G401.6 (cell line): ENCODE data around the gene TMEM209.

ENCODE experiments used
- FAIRE-seq: peaks from 2 replicates; lab custom pipeline; 2012; peaks lifted over from hg19 to GRCh38; lab: Jason Lieb, UNC

Gene TMEM209

DNA sequence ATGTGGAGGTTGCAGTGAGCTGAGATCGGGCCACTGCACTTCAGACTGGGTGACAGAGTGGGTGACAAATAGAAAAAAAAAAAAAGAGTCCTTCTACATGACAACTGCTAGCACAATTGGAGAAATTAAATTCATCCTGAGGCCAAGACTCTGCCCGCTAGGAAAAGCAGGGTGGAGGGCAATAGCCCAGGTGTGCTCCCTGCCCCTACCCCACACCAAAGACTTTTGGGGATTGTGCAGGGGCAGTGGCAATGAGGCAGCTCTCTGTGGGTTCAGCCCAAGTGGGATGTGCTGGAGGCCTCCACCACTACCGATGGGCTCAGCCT lies 61.3 kb downstream of the TMEM209 start:
- no peak for FAIRE-seq

DNA sequence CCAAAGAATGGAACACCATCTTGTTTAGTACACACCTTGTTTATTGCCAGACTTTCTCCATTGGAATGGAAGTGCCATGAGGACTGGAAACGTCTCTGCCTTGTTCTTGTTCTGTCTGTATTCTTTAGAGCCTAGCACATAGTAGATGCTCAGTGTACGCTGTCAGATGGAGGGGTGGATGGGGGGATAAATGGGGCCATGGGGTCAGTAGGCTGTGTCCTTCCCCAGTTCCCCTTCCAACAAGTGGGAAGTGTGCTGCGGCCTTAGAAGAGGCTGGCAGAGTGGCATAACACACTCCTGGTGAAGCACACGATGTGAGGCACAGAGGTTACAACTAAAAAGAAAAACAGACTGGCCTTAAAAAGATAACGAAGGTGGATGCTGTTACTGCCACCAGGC lies 61.9 kb downstream of the TMEM209 start:
- no peak for FAIRE-seq

DNA sequence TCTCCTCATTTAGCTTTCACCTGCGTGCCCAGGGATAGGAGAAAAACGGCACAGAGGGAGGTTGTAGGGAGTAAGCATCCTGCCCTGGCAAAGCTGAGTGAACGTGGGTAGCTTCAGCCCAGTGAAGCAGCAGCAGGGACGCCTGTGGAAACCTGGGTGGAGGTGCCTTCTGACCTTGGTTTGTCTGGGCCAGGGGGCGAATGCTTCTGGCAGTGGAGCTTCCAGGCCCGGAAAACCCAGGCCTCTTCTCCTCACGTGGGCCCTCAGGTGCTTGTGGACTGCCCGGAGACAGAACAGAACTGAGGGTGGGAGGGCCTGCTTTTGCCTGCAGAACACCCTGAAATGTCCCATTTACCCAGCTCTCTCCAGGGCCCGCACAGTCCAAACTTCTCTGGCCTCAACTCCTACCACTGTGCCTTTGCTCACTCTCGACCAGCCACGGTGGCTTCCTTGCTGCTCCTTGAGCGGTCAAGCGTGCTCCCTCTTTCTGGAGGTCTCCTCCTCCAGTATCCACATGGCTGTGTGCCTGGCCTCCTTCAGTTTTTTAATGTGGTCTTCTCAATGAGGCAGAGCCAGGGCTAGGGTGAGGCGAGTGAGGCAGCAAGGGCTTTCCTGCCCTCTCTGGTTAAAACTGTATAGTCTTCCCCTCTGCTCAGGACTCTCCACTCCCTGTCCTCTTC lies 62.4 kb downstream of the TMEM209 start:
- no peak for FAIRE-seq

DNA sequence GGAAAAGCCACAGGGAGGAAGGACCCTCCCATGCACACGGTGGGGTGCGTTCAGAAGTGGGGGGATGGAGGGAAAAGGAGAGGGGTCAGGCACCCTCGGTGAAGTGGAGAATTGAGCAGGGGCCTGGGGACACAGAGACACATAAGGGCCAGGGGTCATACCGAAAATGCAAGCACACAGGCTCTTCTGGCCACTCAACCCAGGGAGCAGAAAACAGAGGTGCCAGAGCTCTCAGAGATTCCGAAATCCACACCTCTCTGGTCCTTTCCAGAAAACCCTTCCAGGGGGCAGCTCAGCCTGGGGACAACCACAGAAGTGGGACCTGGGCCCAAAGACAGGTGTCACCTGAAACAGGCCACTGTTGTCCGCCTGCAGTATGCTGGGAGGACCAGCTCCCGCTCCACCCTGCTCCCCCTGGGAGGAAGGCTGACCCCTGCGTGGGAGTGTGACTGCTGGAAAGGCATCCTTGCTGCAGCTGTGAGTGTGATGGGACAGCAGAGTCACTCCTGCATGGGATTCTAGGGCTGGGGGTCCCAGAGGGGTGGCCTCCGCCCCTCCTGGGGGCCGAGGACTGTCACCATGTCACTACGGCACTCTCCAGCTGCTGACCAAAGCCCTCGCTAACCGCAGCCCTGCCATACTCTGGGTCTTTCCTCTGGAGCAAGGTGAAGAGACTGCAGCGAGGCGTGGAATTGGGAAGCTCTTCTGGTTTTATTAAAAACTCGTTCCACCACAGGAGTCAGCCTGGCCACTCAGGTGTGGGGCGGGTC lies 63.1 kb downstream of the TMEM209 start:
- no peak for FAIRE-seq

DNA sequence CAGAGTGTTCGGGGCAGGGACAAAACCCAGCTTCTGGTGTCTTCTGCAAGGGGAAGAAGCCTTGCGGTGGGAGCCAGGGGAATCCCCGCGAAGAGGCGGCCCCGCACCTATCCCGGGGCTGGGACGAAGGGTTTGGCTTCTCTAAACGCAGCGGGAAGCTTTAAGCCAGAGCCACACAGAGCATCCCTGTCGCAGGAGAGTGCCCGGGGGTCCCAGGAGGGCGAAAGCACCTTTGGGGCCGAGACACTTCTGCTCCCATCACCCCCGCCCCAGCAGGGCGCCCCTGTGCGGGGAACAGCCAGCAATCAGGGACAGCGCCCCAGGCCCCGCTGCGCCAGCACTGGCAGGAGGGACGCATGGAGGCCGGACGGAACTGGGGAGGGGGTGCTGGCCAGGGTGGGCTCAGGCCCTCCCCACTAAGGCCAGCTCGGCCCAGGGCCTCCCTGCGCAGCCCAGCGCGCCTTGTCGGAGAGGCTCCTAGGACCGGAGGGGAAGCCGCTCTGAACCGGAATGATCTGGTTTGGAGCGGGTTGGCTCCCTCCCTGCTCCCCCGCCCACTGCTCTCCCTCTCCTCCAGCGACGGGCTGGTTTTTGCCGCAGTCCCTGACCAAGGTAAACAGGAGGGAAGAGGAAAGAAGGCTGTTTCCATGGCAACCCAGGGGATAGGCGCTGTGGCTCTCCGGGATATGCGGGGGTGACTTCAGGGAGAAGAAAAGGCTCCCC lies 63.9 kb downstream of the TMEM209 start:
- FAIRE-seq: no peak

DNA sequence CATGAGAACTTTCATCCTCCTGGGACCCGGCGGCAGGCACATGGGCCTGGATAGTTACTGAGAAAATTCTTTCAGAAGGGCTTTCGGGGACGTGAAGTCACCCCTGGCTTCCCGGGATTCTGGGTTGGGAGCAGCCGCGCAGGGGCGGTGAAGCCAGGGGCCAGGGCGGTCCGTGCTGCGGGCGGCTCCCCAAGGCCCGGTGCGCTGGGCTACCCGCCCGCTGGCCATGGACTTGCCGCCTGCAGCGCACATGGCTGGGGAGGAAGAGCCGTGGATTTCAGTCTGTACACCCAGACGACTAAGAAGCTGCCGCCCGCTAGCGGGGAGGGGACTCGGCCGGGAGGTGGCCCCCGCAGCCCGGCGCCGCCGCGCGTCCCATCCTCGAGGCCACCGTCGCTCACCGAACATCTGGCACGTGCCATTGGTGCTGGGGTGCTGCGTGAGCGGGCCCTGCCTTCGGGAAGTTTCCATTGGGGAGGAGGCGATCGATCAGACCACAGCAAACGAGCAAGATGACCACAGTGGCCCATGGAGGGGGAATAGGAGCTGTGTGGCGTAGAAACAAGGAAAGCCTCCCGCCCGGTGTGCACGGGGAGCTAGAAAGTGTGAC lies 64.5 kb downstream of the TMEM209 start:
- no peak for FAIRE-seq

DNA sequence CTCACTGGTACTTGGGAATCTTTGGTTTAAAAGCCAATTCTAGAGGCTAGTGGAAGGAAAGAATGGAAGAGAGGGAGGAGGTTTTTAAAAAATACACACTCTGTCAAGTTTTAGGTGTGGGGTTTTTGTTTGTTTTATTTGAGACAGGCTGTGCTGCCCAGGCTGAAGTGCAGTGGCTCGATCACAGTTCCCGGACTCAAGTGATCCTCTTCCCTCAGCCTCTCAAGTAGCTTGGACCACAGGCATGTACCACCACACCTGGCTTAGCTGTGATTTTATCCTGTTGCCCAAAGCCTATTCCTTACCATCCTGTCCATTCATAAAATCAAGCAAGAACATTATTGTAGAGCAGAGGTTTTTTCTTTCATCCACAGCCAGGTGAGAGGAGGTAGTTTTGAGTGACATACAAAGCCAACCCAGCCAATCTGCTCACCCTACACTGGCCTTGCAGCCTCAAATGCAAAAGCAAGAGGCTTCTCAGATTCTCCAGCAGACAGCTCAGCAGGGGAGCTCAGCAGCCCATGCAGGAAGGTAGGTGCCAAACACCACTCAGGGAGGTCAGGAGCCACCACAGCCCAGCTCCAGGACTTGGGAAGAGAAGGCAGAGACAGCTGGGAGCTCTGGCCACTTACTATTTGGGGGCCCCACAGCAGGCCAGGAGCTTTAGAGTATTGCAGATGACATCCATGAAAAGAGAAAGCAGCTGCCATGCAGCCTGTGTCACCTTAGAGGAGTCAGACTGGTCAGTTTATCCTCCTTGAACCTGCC lies 65.8 kb downstream of the TMEM209 start:
- FAIRE-seq: no peak

DNA sequence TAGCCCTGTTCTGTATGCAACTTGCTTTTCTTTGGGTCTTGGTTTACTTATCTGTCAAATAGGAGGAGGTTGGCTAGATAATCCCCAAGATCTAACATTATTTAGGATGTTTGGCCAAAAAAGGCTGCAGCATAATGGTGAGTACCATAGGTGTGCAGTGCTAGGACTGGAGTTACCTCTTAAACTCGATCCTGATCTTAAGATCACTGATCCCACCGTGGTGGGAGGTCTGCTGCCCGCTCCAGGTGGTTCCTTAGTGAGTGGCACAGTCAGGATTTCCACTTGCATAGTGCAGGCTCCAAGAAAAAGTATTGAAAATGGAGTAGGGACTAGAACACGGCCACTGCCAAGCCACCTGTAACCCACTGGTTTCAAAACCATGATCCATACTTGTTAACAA lies 68.0 kb downstream of the TMEM209 start:
- no peak for FAIRE-seq

DNA sequence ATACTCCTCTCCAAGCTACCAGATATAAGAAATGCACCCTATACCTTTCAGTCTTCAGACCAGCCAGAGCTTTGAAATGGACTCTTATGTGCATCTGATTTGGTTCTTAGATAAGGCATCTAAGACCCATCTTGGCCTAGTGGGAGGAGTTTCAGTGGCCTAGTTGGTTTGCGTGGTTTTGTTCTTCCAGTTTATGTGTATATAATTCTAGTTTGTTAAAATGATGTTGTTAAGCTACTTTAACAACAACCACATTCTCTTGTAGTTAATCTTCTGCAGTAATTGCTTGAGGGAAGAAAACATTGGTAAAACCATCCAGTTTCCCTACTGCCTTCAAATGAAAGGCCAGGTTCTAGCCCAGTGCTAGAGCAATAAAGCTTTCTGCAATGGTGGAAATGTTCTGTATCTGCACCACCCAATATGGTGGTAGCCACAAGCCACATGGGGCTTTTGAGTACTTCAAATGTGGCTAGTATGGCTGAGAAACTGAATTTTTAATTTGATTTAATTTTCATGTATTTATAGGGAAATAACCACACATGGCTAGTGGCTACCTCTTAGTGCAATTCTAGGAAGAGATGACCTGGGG lies 68.5 kb downstream of the TMEM209 start:
- no peak for FAIRE-seq

DNA sequence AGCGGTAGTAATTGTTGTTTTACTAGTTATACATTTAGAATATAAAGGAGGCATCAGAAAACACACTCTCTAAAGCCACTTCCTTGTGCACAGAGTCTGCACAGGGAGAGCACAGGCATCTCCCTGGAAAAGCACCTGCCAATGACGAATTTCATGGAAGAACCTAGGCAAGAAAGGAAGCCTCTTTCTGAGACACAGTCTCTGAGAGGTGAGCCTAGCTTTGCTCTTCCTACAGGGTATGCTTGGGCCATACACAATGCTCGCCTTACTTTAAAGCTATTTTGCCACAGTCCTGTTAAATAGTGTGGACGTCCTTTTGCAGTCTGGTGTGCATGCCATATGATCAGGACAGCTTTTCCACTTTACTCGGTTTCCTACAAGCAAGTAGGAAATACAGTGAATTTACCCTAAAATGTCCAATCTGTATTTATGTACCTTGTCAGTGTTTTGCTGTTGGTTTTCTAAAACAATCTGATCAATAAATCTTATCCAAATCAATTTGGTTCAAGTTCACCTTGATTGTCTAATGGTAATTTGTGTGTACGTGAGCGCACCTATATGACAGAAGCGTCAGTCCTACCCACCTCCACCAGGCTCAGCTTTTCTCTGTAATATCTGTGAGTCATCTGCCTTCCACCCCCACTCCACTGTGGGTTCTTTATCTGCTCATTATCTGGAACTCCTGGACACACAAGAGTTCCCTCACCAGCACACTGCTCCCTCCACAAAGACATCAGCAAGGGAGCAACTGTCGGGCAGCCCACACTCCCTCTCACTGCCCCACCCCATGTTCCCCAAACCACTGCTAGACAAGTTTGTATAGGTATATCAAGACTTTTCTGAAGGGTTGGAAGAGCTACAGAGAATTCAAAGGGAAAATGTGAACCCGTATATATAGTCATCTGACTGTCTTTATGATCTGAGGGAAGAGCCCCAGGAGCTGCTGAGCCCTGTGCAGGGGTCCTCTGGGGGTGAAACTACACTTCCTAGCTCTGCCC lies 69.7 kb downstream of the TMEM209 start:
- no peak for FAIRE-seq

DNA sequence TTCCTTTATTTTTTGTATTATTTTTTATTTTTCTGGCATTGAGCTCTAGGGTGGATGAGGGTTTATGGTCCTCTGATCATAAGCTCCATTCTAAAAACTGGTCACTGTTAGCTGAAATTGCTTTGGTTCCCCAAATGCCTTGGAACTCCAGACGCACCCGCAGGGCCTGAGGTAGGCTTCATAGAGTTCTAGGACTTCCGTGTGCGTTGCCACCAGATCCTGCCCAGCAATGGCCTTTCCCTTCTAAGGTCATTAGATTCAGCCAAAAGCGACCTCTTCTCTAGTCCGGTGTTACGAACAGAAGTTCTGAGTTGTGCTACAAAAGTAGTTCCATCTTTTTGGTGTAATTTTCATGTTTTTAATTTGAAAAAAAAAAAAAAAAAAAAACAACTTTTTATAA lies 70.5 kb downstream of the TMEM209 start:
- no peak for FAIRE-seq

DNA sequence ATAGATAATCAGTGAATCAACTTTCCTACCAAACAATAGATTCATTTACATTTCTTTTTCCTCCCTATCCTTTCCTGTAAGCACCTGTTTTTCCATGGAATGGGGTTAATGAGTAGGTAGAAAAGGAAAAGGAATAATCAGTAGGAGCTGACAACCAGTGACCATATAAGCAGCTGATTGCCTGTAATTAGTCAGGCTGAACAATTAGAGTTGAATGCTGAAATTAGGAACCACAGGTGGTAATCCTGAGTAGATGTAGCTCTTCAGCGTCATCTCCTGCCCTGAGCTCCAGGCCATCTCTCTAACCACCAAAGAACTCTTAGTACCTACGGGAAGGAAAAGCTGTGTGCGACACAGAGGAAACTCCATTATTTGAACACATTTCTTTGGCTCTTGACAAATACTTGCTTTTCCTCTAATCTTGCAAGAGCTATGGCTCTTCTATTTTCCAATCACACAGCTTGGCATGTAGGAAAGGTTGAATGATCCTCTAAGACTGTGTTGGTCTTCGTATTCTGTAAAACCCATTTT lies 71.0 kb downstream of the TMEM209 start:
- no peak for FAIRE-seq

DNA sequence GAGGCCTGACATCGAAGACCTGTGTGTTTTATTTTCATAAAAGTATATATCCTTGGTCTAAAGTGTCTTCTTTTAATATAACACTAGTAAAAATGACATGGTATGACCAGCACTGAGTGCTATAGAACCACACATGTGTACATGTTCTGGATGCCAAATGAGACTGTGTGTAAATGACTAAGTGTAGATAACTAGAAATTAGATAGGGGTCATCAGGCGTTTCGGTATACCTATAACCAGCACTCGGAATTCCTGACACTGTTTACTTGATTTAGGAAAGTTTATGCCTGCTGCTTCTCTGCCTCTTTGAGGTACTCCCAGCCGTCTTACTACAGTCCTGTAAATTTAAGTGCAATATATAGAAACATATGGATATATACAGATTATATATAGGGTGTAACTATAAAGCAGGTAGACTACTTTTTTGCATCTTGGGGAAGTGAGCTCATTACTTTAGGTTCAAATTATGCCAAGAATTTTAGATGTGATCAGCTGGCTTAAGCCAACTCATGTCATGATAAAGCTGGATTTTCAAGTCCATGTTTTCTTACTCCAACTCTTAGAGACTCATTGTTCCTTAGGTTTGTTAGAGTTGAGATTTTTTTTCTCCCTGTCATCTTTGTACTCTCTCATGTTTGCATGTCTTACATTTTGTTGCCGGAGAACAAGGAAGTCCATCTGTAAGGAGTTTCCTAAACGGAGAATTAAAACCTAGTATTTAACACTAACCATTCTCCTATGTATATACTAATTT lies 72.0 kb downstream of the TMEM209 start:
- no peak for FAIRE-seq

DNA sequence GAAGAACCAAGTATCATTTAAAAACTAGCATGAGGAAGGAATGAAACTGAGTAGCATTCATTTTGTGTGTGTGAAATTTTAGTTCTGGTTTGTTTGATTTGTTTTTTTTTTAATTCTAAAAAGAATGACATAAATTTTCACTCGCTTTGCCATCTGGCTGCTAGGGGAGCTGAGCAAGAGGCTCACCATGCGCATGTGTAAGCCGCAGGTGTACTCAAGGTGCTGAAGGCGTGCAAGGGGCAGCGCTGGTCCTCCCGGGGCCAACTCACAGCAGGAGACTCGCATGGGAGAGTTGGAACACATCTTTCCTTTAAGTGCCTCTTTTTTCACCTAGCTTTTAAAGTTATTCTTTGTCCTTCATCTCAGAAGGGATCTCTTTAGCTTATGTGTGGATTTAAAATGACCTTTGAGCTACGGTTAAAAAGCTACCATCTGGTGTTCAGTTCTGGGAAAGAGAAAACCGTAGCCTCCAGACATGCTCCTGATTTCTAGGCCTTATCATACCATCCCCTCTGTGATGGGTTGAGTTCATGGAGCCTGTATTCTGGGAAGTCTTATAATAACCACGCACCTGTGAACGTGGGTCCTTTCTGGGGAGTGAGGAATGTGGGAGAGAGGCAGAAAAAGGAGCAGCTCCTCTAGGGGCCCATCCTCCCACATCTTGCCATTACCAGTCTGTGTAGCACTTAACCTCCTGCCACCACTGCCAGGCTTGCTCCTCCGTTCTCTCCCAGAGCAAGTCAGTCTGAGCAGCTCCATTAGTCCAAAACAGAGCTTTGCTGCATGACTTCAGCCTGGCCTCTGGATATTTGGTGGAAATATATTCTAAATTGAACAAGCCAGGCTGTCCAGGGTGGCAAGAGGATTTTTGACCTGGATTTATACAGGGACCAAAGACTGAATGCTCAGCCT lies 73.0 kb downstream of the TMEM209 start:
- no peak for FAIRE-seq

DNA sequence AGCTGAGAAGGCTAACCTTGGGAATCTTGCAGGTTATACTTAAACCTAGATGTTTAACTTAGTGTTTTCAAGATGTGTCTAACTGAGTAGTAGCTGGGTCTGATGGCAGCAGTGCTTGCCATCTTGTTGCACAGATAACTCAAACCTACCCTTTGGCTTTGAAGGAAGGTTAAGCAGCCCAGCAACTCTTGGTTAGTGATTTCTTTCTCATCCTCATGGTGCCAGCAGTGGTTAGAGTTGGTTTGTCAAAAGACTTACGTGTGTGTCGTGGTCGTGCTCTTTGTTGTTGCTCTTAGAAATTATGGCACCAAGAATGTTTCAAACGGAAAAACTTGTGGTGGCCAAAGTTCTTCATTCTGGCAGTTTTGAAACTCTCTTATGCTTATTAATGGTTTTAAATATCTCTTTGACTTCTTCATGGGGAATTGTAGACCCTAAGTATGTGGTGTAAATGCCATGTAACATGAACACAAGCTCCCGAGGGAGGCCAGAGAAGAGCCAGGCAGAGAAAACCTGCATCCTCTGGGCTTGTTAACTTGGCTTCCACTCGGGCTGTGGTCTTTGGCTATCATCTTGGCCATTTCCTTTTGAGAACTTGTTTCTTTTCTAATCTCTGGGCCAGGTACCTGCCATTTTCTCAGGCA lies 73.9 kb downstream of the TMEM209 start:
- FAIRE-seq: no peak

DNA sequence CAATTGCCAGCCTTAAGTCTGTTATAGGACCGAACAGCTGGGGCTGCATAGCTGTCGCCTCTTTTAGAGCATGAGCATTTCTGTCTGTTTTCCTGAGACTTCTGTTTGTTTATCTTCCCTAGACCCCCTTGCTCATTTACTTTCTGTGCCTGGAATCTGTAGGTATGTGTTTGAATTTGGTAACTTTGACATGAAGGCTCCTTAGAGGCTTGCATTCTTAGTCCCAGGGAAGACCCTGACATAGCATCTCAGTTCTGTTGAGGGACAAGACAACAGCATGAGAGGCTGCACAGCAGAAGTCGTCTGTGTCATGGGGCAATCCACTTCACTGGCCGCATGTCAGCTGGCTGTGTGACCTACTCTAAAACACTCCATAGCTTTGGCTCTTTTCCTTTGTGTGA lies 76.2 kb downstream of the TMEM209 start:
- FAIRE-seq: no peak

DNA sequence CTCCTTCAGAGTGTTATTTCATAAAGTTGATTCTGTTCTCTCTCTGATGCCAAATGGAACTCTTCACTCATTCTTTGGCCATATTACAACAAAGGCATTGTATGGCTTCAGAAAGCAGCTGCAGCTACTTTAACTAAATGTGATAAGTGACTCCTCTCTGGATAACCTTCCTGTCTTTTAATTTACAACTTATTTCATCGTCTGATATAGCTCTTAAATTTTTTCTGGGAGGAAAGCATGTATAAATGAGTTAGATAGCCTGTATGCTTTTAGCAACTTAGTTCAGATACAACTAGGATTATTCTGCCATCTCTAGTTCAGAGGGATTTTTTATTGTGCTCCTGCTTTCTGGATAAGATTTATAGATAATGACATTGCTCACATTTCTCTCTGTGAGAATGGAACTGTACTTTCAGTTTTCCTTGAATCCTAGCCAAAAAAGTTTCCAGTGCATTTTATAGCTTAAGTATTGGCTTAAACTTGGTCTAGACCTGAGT lies 77.3 kb downstream of the TMEM209 start:
- no peak for FAIRE-seq

DNA sequence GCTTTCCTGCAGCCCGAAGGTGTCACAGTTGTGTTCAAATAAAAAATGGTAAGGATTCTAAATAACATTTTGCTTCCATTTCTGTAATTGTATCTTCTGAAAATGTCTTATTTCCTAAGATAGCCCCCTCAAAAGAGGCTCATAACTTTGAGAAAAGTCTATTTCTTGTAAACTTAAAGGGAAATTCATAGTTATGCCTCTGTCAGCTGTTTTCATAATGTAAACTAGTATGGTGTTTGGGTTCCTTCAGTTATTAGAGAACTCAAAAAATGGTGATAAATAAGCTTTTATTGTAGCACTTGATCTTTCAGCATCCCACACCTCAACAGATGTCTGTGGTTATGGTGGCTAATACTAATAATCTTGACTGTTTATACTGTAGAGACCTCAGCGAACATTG lies 77.8 kb downstream of the TMEM209 start:
- no peak for FAIRE-seq
